Nephron progenitor cell (in vitro differentiated cells): ENCODE data around the gene SUCLG2.

ENCODE experiments used
- DNase-seq: peaks from one replicate; pipeline ENCODE4 v3.0.0; 2021
- H3K27ac Mint-ChIP-seq: 2 replicates; pipeline ENCODE4 v1.8.0; 2021; ENCODE audit warnings: mild to moderate bottlenecking, moderate library complexity, mixed read lengths
- H3K27me3 Mint-ChIP-seq: 2 replicates; pipeline ENCODE4 v1.8.0; 2021; ENCODE audit warnings: mild to moderate bottlenecking, low read depth, mixed read lengths; ENCODE audit not compliant: poor library complexity
- H3K36me3 Mint-ChIP-seq: 2 replicates; pipeline ENCODE4 v1.8.0; 2021; ENCODE audit warnings: low read depth, mixed read lengths
- H3K4me1 Mint-ChIP-seq: 2 replicates; pipeline ENCODE4 v1.8.0; 2021; ENCODE audit warnings: mixed read lengths
- H3K4me3 Mint-ChIP-seq: 2 replicates; pipeline ENCODE4 v1.8.0; 2021; ENCODE audit warnings: mild to moderate bottlenecking, moderate library complexity, mixed read lengths
- H3K9me3 Mint-ChIP-seq: 2 replicates; pipeline ENCODE4 v1.8.0; 2021; ENCODE audit warnings: mild to moderate bottlenecking, moderate library complexity, mixed read lengths
- CTCF ChIP-seq: fragments of 200-600 bp; sonication (generic); IDR thresholded peaks from 2 replicates; pipeline ENCODE4 v1.5.0; 2021; ENCODE audit warnings: antibody characterized with exemption

The SUCLG2 gene

GRCh38 chr3:67522081-67522480 lies 132.3 kb downstream of the SUCLG2 start:
- no peak for DNase-seq
- H3K4me1 Mint-ChIP-seq: no peaks in the 10 kb centered on the region
- H3K27me3 Mint-ChIP-seq: no peaks in the 10 kb centered on the region
- H3K27ac Mint-ChIP-seq: no peak overlapping the region
- H3K36me3 Mint-ChIP-seq: peaks cover 35% of the 10 kb centered on the region
- TF ChIP-seq CTCF: no peak
- H3K4me3 Mint-ChIP-seq: no peak overlapping the region
- H3K9me3 Mint-ChIP-seq: no peaks in the 10 kb centered on the region

GRCh38 chr3:67521053-67521646 lies 133.3 kb downstream of the SUCLG2 start:
- H3K4me1 Mint-ChIP-seq: no peaks in the 10 kb centered on the region
- no peaks in the 10 kb centered on the region for H3K27me3 Mint-ChIP-seq
- H3K9me3 Mint-ChIP-seq: no peaks in the 10 kb centered on the region
- DNase-seq: no peak
- no peak overlapping the region for H3K4me3 Mint-ChIP-seq
- peaks cover 26% of the 10 kb centered on the region for H3K36me3 Mint-ChIP-seq
- H3K27ac Mint-ChIP-seq: no peak overlapping the region
- TF ChIP-seq CTCF: no peak

- no peak for DNase-seq
- no peak for TF ChIP-seq CTCF
- peaks cover 8% of the 10 kb centered on the region for H3K4me1 Mint-ChIP-seq
- no peaks in the 10 kb centered on the region for H3K9me3 Mint-ChIP-seq
- H3K27me3 Mint-ChIP-seq: no peaks in the 10 kb centered on the region
- H3K27ac Mint-ChIP-seq: no peak overlapping the region
- H3K36me3 Mint-ChIP-seq: peaks cover 21% of the 10 kb centered on the region
- no peak overlapping the region for H3K4me3 Mint-ChIP-seq
These were observed 136.2 kb downstream of the SUCLG2 start for GRCh38 chr3:67518236-67518635.

- Mint-ChIP-seq H3K27me3 (no peaks in the 10 kb centered on the region), H3K9me3 (no peaks in the 10 kb centered on the region), H3K36me3 (peaks cover 21% of the 10 kb centered on the region), H3K27ac (no peak overlapping the region), H3K4me3 (no peak overlapping the region), H3K4me1 (peaks cover 8% of the 10 kb centered on the region)
- no peak for DNase-seq
- TF ChIP-seq CTCF: no peak
These were observed 136.6 kb downstream of the SUCLG2 start for GRCh38 chr3:67517781-67518180.

DNA sequence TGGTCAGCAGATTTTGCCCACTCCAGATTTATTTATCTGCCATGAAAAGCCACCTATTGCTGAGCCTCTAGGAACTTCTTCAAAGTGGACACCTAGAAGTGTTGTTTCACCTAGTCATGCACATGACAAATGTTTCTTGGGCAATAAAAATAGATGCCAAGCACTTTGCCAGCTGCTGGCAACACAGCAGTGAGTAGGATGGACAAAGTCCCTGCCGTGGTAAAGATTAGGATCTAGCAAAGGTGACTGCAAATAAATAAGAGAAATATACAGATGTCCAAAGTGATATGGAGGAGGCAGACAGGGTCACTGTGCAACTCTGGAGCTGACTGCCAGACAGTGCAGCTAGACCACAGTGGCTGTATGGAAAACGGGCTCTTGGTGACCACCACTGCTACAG lies 137.9 kb downstream of the SUCLG2 start:
- H3K36me3 Mint-ChIP-seq: peaks cover 16% of the 10 kb centered on the region
- H3K4me3 Mint-ChIP-seq: no peak overlapping the region
- H3K27me3 Mint-ChIP-seq: no peaks in the 10 kb centered on the region

More for the DNA sequence above, 137.9 kb downstream of the SUCLG2 start:
- H3K27ac Mint-ChIP-seq: no peak overlapping the region
- no peak for TF ChIP-seq CTCF
- no peaks in the 10 kb centered on the region for H3K9me3 Mint-ChIP-seq
- peaks cover 8% of the 10 kb centered on the region for H3K4me1 Mint-ChIP-seq
- DNase-seq: no peak
